ENCODE data around the gene PLEKHG4.

- TF ChIP-seq POLR2AphosphoS5 (IDR thresholded peaks at IDR 0.05; ENCODE audit: low read depth) (peak; percentile 42; the same call in 1 of the 2 replicates), SPI1 (IDR thresholded peaks at IDR 0.05; ENCODE audit: borderline replicate concordance, low read depth) (no peak)
- TF ChIP-seq, protein P1, sequence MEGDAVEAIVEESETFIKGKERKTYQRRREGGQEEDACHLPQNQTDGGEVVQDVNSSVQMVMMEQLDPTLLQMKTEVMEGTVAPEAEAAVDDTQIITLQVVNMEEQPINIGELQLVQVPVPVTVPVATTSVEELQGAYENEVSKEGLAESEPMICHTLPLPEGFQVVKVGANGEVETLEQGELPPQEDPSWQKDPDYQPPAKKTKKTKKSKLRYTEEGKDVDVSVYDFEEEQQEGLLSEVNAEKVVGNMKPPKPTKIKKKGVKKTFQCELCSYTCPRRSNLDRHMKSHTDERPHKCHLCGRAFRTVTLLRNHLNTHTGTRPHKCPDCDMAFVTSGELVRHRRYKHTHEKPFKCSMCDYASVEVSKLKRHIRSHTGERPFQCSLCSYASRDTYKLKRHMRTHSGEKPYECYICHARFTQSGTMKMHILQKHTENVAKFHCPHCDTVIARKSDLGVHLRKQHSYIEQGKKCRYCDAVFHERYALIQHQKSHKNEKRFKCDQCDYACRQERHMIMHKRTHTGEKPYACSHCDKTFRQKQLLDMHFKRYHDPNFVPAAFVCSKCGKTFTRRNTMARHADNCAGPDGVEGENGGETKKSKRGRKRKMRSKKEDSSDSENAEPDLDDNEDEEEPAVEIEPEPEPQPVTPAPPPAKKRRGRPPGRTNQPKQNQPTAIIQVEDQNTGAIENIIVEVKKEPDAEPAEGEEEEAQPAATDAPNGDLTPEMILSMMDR (IDR thresholded peaks at IDR 0.05; ENCODE audit: insufficient read depth, low read length): no peak
Measured at GRCh38 chr16:67229906-67230808, 49.2 kb upstream of the PLEKHG4 start.
